RKO (cell line): ENCODE results near the gene CEP112.

Experiments
- DNase-seq: peaks from one replicate; pipeline ENCODE4 v3.0.0-alpha.2; 2016; ENCODE audit warnings: low spot score

Gene CEP112

GRCh38 chr17:65988451-65988850 is 203.5 kb downstream of the CEP112 start:
- DNase-seq = no peak

GRCh38 chr17:65987988-65988387 is 203.9 kb downstream of the CEP112 start:
- DNase-seq = peak; percentile 58

GRCh38 chr17:65985571-65985970 is 206.4 kb downstream of the CEP112 start:
- DNase-seq = no peak

DNA sequence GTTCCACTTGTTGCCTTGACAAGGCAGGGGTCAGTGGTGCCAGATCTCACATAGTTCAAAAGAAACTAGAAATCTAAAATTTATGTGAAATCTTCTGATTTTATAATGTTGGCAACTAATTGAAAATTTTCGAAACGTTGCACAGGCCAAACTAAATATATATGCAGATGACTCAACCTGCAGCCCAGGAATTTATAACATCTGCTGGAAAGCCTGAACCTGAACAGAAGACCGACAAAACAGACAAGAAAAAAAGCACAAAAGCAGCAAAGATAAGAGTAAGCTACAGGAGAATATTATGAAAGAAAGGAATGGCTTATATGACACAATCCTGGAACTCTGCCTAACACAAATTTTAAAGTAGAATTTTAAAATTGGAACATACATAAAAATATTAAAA is 207.6 kb downstream of the CEP112 start:
- DNase-seq = no peak

- DNase-seq = no peak
Measured at GRCh38 chr17:65978871-65979270, 213.1 kb downstream of the CEP112 start.

DNA sequence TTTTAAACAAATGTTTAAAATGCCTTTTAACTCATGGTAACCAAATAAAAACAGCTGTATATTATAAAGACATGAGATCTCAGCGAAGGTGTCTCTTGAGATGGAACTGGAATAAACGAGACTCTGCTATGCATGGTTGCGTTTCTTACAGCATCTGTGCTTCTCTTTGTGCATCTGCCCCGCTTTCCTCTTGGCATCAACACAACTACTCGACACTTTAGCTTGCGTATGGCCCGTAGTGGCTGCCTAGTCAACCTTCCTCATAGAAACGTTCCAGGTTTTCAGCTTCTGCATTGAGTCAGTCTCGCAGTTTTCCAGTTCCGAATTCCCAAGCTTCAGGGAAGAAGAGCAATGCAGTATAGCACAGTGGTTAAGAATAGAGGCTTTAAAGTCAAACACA is 214.9 kb downstream of the CEP112 start:
- DNase-seq = no peak

DNA sequence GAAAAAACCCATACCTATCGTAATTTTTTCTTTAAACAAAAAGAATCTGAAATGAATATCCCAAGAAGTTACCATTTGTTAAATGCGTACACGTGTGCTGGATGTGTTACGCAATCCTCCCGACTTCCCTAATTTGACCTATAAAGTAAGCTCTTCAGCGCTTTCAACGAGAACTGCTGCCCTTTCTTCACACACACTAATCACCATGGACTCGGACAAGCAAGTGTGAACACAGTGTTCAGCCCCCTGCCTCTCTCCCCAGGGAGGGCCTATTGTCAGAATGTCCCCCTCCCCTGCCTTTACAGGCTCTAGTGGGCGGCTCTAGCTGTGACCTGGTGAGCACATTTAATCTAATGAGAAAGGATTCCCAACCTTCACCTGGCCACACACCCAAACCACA is 216.1 kb downstream of the CEP112 start:
- DNase-seq = no peak

- no peak for DNase-seq
Measured at GRCh38 chr17:65973237-65973636, 218.7 kb downstream of the CEP112 start.

DNA sequence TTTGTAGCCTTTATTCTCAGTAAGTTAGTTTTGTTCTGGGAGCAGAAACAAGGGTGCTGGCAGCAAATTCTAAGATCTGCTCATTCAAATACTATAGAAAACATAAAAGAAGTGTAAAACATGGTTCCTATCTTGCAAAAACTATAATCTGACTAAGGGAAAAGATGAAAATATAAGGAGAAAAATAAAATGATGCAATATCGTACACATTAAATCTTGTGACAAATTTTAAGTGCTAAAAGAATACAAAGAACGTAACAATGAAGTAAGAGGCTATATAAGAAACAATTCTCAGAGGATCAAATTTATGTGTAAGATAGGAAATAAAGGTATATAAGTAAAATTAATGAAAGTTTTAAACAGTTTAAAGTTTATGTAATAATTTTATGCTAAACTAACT is 224.6 kb downstream of the CEP112 start:
- no peak for DNase-seq

DNA sequence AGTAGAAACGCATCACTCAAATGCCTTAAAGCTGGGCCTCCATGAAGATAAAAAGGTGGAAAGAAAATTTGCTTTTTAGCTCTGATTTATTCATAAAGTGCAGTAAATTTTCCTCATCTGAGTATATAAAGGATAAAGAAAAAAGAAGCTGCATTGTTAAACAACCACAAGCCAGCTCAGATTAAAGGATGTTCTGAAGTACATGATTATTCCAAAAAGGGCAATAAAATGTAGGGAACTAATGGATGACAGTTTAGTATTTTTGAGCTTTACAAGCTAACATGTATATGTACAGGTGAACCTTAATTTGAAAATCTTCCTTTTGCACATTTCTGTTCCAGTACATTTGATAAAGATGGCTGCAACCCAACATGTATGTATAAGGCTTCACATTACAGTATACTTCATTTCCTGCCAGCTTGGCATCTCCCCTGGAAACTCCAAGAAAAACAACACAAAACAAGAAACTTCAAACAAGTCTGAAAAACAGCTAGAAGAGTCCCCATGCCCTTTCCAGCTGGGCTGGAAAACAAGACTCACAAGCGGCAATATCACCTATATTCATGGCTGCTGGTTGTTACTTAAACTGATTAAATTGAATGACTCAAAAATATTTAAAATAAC is 225.7 kb downstream of the CEP112 start:
- DNase-seq = no peak

GRCh38 chr17:65963179-65963578 is 228.8 kb downstream of the CEP112 start:
- DNase-seq = no peak

DNA sequence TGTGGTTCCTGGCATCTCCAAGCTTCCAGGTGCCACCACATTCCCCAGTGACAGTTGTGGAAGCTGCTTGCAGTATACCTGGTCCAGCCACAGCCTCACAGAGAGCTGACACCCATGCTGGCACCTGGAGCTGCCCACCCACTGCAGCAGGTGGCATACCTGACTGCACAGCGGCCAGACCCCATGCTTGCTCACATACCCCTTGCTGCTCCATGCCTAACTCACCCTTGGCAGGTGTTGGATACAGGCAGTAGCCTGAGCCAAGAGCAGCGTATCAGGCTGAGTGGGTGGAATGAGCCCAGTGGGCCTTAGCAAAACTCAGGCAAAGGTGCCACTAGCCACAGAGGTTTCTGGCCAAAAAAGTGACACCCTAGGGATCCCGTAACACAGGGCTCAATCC is 232.3 kb downstream of the CEP112 start:
- DNase-seq = no peak

- DNase-seq = no peak
Measured at GRCh38 chr17:65956814-65957213, 235.1 kb downstream of the CEP112 start.

- DNase-seq = no peak
Measured at GRCh38 chr17:65954148-65954449, 237.8 kb downstream of the CEP112 start.

DNA sequence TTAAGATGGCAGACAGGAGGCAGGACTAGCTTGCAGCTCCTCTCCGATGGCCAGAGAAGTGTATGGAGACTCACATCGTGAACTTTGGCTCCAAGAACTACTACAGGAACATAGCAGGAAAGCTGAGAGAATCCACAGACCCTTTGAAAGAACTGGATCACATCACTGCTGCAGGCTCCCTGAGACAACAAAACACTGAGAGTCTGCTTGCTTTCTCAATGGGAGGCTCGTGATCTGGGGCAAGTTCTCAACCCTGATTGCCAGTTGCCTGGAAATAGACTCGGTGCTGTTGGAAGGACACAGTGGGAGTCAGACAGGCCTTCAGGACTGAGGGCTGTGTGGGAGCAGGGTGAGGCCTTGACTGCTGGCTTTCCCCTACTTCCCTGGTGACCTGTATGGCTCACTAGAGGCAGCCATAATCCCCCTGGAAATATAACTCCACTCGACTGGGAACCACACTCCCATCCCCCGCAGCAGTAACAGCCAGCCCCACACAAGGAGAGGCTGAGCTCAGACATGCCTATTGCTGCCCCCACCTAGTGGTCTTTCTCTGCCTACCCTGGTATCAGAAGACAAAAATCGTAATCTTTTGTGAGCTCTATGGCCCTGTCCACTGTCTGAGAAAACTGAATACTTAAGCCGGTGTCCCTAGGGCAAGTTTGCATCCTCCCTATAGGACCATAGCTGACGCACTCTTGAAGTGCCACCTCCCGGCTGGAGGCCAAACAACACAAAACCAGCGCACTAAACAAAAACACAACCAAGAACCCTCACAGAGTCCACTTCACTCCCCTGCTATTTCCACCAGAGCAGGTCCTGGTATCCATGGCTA is 238.4 kb downstream of the CEP112 start:
- DNase-seq = no peak

GRCh38 chr17:65952586-65952985 is 239.3 kb downstream of the CEP112 start:
- no peak for DNase-seq

GRCh38 chr17:65952015-65952414 is 239.9 kb downstream of the CEP112 start:
- DNase-seq = no peak

DNA sequence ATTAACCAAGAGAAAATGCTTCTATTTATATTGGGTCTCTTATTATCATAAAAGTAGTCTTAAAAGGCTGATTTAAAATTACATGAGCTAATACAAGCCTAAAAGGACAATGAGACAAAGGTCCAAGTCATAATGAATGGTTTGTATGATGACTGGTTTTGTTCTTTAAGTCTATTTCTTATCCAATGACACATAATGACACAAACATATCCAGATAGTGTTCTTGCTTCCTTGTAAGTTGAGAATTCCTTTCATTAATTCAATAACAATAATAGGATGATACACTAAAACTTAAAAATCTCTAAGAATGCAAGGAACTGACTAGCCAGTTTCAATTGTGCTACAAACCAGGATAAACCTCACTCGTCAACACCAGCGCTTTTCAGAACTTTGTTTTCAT is 244.1 kb downstream of the CEP112 start:
- peak; percentile 13 for DNase-seq

DNA sequence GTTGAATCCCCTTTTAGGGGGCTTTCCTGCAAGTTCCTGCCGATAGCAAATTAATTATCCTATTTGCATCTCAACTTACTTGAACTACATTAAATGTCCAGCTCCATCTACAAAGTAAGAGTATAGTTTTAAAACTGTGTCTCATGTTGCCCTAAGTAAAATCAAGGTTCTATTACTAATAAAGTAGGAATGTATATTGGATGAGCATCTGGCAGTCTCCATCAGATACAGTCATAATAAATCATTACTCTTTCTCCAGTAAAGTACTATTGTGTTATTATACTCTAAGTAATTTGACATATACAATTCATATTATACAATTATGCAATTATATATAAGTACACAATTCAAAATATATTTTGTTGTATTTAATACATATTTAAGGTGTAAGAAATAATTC is 249.3 kb downstream of the CEP112 start:
- DNase-seq = peak; percentile 11

DNA sequence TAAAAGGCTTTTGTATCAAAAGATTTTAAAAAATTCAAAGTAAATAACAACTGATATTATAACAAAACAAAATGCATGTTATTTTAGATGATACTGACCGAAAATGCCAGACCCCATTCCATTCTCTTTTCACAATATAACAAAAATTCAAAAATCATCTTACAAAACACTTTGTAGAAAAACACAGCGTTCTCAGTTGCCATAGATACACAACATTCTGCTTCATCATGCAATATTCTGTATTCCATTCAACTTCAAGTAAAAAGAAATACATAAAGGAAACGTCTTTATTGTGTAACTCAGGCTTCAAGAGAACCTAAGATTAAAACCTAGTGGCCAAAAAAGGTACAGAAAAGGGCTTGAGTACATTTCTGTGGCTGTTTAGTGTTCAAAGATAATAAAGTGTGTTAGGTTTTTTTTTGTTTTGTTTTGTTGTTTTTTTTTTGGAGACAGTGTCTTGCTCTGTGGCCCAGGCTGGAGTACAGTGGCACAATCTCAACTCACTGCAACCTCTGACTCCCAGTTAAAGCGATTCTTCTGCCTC is 250.5 kb downstream of the CEP112 start:
- peak; percentile 14 for DNase-seq

- peak; percentile 56 for DNase-seq
Measured at GRCh38 chr17:65936013-65936412, 255.9 kb downstream of the CEP112 start.

DNA sequence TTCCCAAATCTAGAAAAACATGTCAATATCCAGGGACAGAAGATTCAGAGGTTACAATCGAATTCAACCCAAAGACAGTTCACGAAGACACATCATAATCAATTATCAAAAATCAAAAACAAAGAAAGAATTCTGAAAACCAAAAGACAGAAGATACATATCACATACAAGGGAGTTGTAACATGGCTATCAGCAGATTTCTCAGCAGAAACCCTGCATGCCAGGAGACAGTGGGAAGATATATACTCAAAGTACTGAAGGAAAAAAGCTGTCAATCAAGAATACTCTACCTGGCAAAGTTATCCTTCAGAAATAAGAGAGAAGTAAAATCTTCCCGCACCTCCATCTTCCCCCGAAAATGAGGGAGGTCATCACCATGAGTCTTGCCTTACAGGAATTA is 258.6 kb downstream of the CEP112 start:
- no peak for DNase-seq

DNA sequence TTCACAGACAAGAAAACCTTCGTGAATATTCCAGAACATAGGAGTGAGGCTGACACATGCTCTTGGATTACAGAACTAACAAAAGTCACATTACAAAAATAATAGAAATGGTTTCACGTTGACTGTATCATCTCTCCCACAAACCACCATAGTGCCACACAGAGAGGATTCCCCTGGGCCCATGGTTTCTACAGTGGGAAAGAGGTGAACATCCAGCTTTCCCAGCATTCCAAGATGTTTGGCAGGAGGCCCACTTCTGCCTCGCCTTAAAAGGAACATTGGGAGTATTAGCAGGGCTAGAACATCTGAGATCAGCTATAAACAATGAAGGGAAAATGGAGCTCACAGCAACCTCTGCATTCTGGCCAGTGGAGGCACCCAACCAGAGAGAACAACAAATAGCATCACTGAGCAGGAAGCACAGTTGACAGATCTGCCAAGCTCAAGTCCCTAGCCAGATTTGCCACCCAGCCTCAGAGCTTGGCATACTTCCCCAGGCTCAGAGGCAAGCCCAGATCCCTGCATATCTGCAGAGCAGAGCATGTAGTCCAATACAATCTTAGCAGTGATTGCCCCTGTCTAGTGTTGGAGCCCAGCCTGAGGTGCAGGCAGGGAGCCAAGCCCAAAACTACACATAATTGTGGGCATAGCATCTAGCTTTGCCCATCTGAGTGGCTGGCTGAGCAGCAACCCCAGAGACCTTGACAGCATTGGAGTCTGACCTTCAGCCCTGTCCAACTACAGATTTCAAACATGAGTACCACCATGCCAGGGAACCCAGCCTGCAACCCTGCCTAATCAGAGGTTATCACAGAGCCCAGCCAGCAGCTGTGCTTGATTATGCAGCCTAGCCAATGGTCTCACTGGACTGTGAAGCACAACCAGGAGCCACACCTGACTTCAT is 260.4 kb downstream of the CEP112 start:
- DNase-seq = no peak
